Large intestine (tissue), 3 donors: Measurements from ENCODE around the gene RAD51B. TPM values are rescaled to one million over a fixed set of nuclear protein-coding genes. Genes with fewer than 3 reads are reported as not detected.
A peak's percentile ranks its signal among the peaks of the same experiment; 100 is the strongest.

Experiments used
- DNase-seq, 2 donors: peaks; one replicate each; pipeline versions ENCODE4 v3.0.0 to v3.0.0-alpha.2; 2013
- H3K27ac ChIP-seq: one replicate; pipeline ENCODE4 v1.5.1; 2013; ENCODE audit warnings: low read length
- H3K27me3 ChIP-seq: 2 replicates; pipeline ENCODE4 v1.6.1; 2013; ENCODE audit warnings: low read length; ENCODE audit not compliant: control insufficient read depth, insufficient read depth
- H3K36me3 ChIP-seq: 2 replicates; pipeline ENCODE4 v1.6.1; 2013; ENCODE audit warnings: low read length; ENCODE audit not compliant: control insufficient read depth, insufficient read depth
- H3K4me1 ChIP-seq: one replicate; pipeline ENCODE4 v1.6.1; 2013; ENCODE audit warnings: low read length; ENCODE audit not compliant: control insufficient read depth, insufficient read depth
- H3K4me3 ChIP-seq: one replicate; pipeline ENCODE4 v1.5.1; 2013; ENCODE audit warnings: low read length
- H3K9me3 ChIP-seq: one replicate; pipeline ENCODE4 v1.6.1; 2013; ENCODE audit warnings: mild to moderate bottlenecking, low read depth, low read length, moderate library complexity; ENCODE audit not compliant: control insufficient read depth
- WGBS: methylation state at CpG from one replicate; pipeline ENCODE4 v1.1.5; 2013; ENCODE audit warnings: low lambda C conversion rate; ENCODE audit not compliant: insufficient coverage; 5-methylcytosine and 5-hydroxymethylcytosine counted together
- polyA plus RNA-seq: library from polyadenylated mRNA; unstranded; fragments of 120-200 nt; gene quantifications from one replicate; pipeline ENCODE4 v1.2.1, GENCODE V29; 2013

The RAD51B gene
- polyA plus RNA-seq, 1 donor, result 6.4 TPM

- Histone ChIP-seq H3K4me1 (peaks cover 67% of the 10 kb centered on the region), H3K9me3 (no peaks in the 10 kb centered on the region), H3K27me3 (no peaks in the 10 kb centered on the region), H3K4me3 (no peak overlapping the region), H3K36me3 (no peaks in the 10 kb centered on the region), H3K27ac (peak overlapping the region; percentile 72)
- WGBS, result 33% methylated on average over 1 of the region's 5 CpGs
- DNase-seq, result no peak
Observed at GRCh38 chr14:68167383-68168087, 348.0 kb downstream of the RAD51B start.

- H3K27me3 ChIP-seq, result no peaks in the 10 kb centered on the region
- peaks cover 75% of the 10 kb centered on the region for H3K4me1 ChIP-seq
- no peak for DNase-seq
- H3K27ac ChIP-seq, result peak overlapping the region; percentile 72
- no peaks in the 10 kb centered on the region for H3K9me3 ChIP-seq
- H3K4me3 ChIP-seq, result no peak overlapping the region
- no CpG with 5 or more reads among the region's 1 CpG for WGBS
- H3K36me3 ChIP-seq, result no peaks in the 10 kb centered on the region
Observed at GRCh38 chr14:68168460-68169109, 349.0 kb downstream of the RAD51B start.

- Histone ChIP-seq H3K27me3 (no peaks in the 10 kb centered on the region), H3K9me3 (no peaks in the 10 kb centered on the region), H3K4me1 (peaks cover 52% of the 10 kb centered on the region), H3K36me3 (no peaks in the 10 kb centered on the region), H3K27ac (peak overlapping the region; percentile 82), H3K4me3 (no peak overlapping the region)
- WGBS, result 17% methylated on average over 1 of the region's 3 CpGs
- DNase-seq, result peak in 1 of 2 donors; percentile 64
Observed at GRCh38 chr14:68172216-68172615, 352.6 kb downstream of the RAD51B start.

GRCh38 chr14:68172627-68173026 lies 353.0 kb downstream of the RAD51B start:
- Histone ChIP-seq H3K27me3 (no peaks in the 10 kb centered on the region), H3K27ac (peak overlapping the region; percentile 82), H3K4me3 (no peak overlapping the region), H3K9me3 (no peaks in the 10 kb centered on the region), H3K4me1 (peaks cover 48% of the 10 kb centered on the region), H3K36me3 (no peaks in the 10 kb centered on the region)
- 33% methylated on average over 1 of the region's 1 CpG for WGBS
- DNase-seq, result peak; percentile 74 to 90

GRCh38 chr14:68173227-68173972 lies 353.8 kb downstream of the RAD51B start:
- Histone ChIP-seq H3K4me1 (peaks cover 41% of the 10 kb centered on the region), H3K27me3 (no peaks in the 10 kb centered on the region), H3K4me3 (no peak overlapping the region), H3K9me3 (no peaks in the 10 kb centered on the region), H3K27ac (peak overlapping the region; percentile 82), H3K36me3 (no peaks in the 10 kb centered on the region)
- WGBS, result no CpG with 5 or more reads among the region's 1 CpG
- DNase-seq, result peak in 1 of 2 donors; percentile 41

- WGBS, result 80% methylated on average over 1 of the region's 2 CpGs
- Histone ChIP-seq H3K36me3 (no peaks in the 10 kb centered on the region), H3K4me3 (no peak overlapping the region), H3K4me1 (peaks cover 35% of the 10 kb centered on the region), H3K9me3 (no peaks in the 10 kb centered on the region), H3K27ac (peak overlapping the region; percentile 82), H3K27me3 (no peaks in the 10 kb centered on the region)
- DNase-seq, result no peak
Observed at GRCh38 chr14:68174446-68174845, 354.9 kb downstream of the RAD51B start.

- no peak overlapping the region for H3K4me3 ChIP-seq
- H3K36me3 ChIP-seq, result no peaks in the 10 kb centered on the region
- no peaks in the 10 kb centered on the region for H3K9me3 ChIP-seq
- peaks cover 28% of the 10 kb centered on the region for H3K4me1 ChIP-seq
- WGBS, result 100% methylated on average over 1 of the region's 1 CpG
- H3K27ac ChIP-seq, result no peak overlapping the region
- no peaks in the 10 kb centered on the region for H3K27me3 ChIP-seq
- DNase-seq, result no peak
Observed at GRCh38 chr14:68176687-68177086, 357.1 kb downstream of the RAD51B start.

- no peak for DNase-seq
- H3K9me3 ChIP-seq, result no peaks in the 10 kb centered on the region
- peaks cover 22% of the 10 kb centered on the region for H3K4me1 ChIP-seq
- H3K27ac ChIP-seq, result no peak overlapping the region
- 57% methylated on average over 3 of the region's 3 CpGs for WGBS
- no peaks in the 10 kb centered on the region for H3K36me3 ChIP-seq
- H3K27me3 ChIP-seq, result no peaks in the 10 kb centered on the region
- H3K4me3 ChIP-seq, result no peak overlapping the region
Observed at GRCh38 chr14:68177728-68178127, 358.1 kb downstream of the RAD51B start.

- 90% methylated on average over 2 of the region's 2 CpGs for WGBS
- Histone ChIP-seq H3K27ac (no peak overlapping the region), H3K9me3 (no peaks in the 10 kb centered on the region), H3K36me3 (no peaks in the 10 kb centered on the region), H3K4me1 (peaks cover 17% of the 10 kb centered on the region), H3K4me3 (no peak overlapping the region), H3K27me3 (no peaks in the 10 kb centered on the region)
- DNase-seq, result no peak
Observed at GRCh38 chr14:68178282-68178681, 358.7 kb downstream of the RAD51B start.

GRCh38 chr14:68181519-68182326 lies 362.1 kb downstream of the RAD51B start:
- Histone ChIP-seq H3K27ac (no peak overlapping the region), H3K9me3 (no peaks in the 10 kb centered on the region), H3K4me1 (peaks cover 5% of the 10 kb centered on the region), H3K36me3 (no peaks in the 10 kb centered on the region), H3K27me3 (no peaks in the 10 kb centered on the region), H3K4me3 (no peak overlapping the region)
- DNase-seq, result no peak
- WGBS, result 56% methylated on average over 2 of the region's 3 CpGs
